SK-N-SH treated with all-trans-retinoic acid at 6 μM for 48 hours (cell line): Measurements from ENCODE around the gene THAP2.

Experiments
- ATAC-seq: fragments of 200-7000 bp; cut with Tn5 transposase; 3 replicates; pipeline ENCODE4 v1.9.1; 2020; ENCODE audit warnings: mild to moderate bottlenecking, moderate library complexity
- ARNTL ChIP-seq: fragments of 450-650 bp; formaldehyde crosslinking; IDR thresholded peaks from 2 replicates; pipeline ENCODE4 v1.5.0; 2020; ENCODE audit warnings: low read depth, mild to moderate bottlenecking, moderate library complexity, borderline replicate concordance
- BACH2 ChIP-seq: fragments of 250-450 bp; sonication (Bioruptor Pico); IDR thresholded peaks from 2 replicates; pipeline ENCODE4 v1.9.0; 2021; ENCODE audit warnings: mild to moderate bottlenecking, borderline replicate concordance
- CSDC2 ChIP-seq: fragments of 250-450 bp; sonication (Bioruptor Pico); IDR thresholded peaks from 2 replicates; pipeline ENCODE4 v1.5.0; 2020; ENCODE audit warnings: mild to moderate bottlenecking, moderate library complexity
- ESRRG ChIP-seq: fragments of 250-450 bp; sonication (Bioruptor Pico); IDR thresholded peaks from 2 replicates; pipeline ENCODE4 v1.6.1; 2021; ENCODE audit warnings: mild to moderate bottlenecking
- GLIS3 ChIP-seq: fragments of 250-450 bp; sonication (Bioruptor Pico); IDR thresholded peaks from 2 replicates; pipeline ENCODE4 v1.5.0; 2020; ENCODE audit warnings: mild to moderate bottlenecking, moderate library complexity
- ISL1 ChIP-seq: fragments of 250-450 bp; sonication (Bioruptor Pico); IDR thresholded peaks from 2 replicates; pipeline ENCODE4 v2.1.2; 2022; ENCODE audit warnings: mild to moderate bottlenecking, moderate library complexity
- OSR1 ChIP-seq: fragments of 250-450 bp; sonication (Bioruptor Pico); IDR thresholded peaks from 2 replicates; pipeline ENCODE4 v1.8.0; 2022; ENCODE audit warnings: moderate library complexity, mild to moderate bottlenecking, inconsistent platforms
- RARB ChIP-seq: fragments of 250-450 bp; sonication (Bioruptor Pico); IDR thresholded peaks from 2 replicates; pipeline ENCODE4 v1.8.0; 2021; ENCODE audit warnings: mild to moderate bottlenecking, moderate library complexity
- SNAI2 ChIP-seq: fragments of 250-450 bp; sonication (Bioruptor Pico); IDR thresholded peaks from 2 replicates; pipeline ENCODE4 v1.5.0; 2020; ENCODE audit warnings: mild to moderate bottlenecking, moderate library complexity
- TCF4 ChIP-seq: fragments of 250-450 bp; sonication (Bioruptor Pico); IDR thresholded peaks from 2 replicates; pipeline ENCODE4 v1.8.0; 2021; ENCODE audit warnings: mild to moderate bottlenecking, moderate library complexity, borderline replicate concordance
- TOX ChIP-seq: fragments of 250-450 bp; sonication (Bioruptor Pico); IDR thresholded peaks from 2 replicates; pipeline ENCODE4 v1.8.0; 2021; ENCODE audit warnings: mild to moderate bottlenecking, moderate library complexity, borderline replicate concordance
- ZFP3 ChIP-seq: fragments of 250-450 bp; sonication (Bioruptor Pico); IDR thresholded peaks from 2 replicates; pipeline ENCODE4 v1.5.0; 2020; ENCODE audit warnings: mild to moderate bottlenecking, moderate library complexity
- ZFP30 ChIP-seq: fragments of 450-650 bp; formaldehyde crosslinking; IDR thresholded peaks from 2 replicates; pipeline ENCODE4 v1.5.0; 2022; ENCODE audit warnings: mild to moderate bottlenecking, moderate library complexity
- ZNF565 ChIP-seq: fragments of 450-650 bp; formaldehyde crosslinking; conservative IDR thresholded peaks from 2 replicates; pipeline ENCODE4 v1.5.0; 2020; ENCODE audit warnings: low read depth, mild to moderate bottlenecking, moderate library complexity
- ZNF70 ChIP-seq: fragments of 450-650 bp; formaldehyde crosslinking; IDR thresholded peaks from 2 replicates; pipeline ENCODE4 v1.5.0; 2020; ENCODE audit warnings: mild to moderate bottlenecking, moderate library complexity
- ZNF8 ChIP-seq: fragments of 450-650 bp; formaldehyde crosslinking; IDR thresholded peaks from 2 replicates; pipeline ENCODE4 v1.5.0; 2020; ENCODE audit warnings: mild to moderate bottlenecking, moderate library complexity
- TF ChIP-seq, protein P1 (sequence below): fragments of 250-450 bp; sonication (Bioruptor Pico); IDR thresholded peaks from 2 replicates; pipeline ENCODE4 v1.5.1; 2021; ENCODE audit warnings: mild to moderate bottlenecking, moderate library complexity
- TF ChIP-seq, protein P2 (sequence below): fragments of 250-450 bp; sonication (Bioruptor Pico); IDR thresholded peaks from 2 replicates; pipeline ENCODE4 v1.8.0; 2021; ENCODE audit warnings: low read depth, mild to moderate bottlenecking, moderate library complexity, borderline replicate concordance
- TF ChIP-seq, protein P3 (sequence below): fragments of 250-450 bp; sonication (Bioruptor Pico); IDR thresholded peaks from 2 replicates; pipeline ENCODE4 v1.5.0; 2020; ENCODE audit warnings: mild to moderate bottlenecking, moderate library complexity
- TF ChIP-seq, protein P4 (sequence below): fragments of 250-450 bp; sonication (Bioruptor Pico); IDR thresholded peaks from 2 replicates; pipeline ENCODE4 v1.8.0; 2020; ENCODE audit warnings: mild to moderate bottlenecking, moderate library complexity, borderline replicate concordance

The THAP2 gene

DNA sequence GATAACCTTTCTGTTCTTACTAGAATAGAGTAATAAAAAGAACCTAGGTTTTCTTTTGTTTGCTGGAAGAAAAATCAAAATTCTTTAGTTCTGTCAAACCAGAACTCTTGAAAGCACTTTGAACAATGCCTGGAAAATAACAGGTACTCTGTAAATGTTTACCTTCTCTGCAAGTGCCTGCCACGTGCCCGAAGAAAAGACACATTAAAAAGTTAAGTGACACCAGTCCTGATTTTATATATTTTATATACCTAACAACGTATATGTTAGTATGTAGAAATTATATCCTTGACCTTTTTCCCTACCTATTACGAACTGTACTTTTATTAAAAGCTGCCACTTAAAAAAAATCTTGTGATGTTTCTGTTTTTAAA, 976 bp downstream of the THAP2 start (continued):
- TF ChIP-seq, protein P1, sequence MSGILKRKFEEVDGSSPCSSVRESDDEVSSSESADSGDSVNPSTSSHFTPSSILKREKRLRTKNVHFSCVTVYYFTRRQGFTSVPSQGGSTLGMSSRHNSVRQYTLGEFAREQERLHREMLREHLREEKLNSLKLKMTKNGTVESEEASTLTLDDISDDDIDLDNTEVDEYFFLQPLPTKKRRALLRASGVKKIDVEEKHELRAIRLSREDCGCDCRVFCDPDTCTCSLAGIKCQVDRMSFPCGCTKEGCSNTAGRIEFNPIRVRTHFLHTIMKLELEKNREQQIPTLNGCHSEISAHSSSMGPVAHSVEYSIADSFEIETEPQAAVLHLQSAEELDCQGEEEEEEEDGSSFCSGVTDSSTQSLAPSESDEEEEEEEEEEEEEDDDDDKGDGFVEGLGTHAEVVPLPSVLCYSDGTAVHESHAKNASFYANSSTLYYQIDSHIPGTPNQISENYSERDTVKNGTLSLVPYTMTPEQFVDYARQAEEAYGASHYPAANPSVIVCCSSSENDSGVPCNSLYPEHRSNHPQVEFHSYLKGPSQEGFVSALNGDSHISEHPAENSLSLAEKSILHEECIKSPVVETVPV, result no peak
- TF ChIP-seq, protein P2, sequence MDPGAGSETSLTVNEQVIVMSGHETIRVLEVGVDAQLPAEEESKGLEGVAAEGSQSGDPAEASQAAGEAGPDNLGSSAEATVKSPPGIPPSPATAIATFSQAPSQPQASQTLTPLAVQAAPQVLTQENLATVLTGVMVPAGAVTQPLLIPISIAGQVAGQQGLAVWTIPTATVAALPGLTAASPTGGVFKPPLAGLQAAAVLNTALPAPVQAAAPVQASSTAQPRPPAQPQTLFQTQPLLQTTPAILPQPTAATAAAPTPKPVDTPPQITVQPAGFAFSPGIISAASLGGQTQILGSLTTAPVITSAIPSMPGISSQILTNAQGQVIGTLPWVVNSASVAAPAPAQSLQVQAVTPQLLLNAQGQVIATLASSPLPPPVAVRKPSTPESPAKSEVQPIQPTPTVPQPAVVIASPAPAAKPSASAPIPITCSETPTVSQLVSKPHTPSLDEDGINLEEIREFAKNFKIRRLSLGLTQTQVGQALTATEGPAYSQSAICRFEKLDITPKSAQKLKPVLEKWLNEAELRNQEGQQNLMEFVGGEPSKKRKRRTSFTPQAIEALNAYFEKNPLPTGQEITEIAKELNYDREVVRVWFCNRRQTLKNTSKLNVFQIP, result no peak
- TF ChIP-seq OSR1 (no peak), TCF4 (CRISPR knock-in tag) (no peak), ZFP3 (no peak), GLIS3 (CRISPR knock-in tag) (no peak)

DNA sequence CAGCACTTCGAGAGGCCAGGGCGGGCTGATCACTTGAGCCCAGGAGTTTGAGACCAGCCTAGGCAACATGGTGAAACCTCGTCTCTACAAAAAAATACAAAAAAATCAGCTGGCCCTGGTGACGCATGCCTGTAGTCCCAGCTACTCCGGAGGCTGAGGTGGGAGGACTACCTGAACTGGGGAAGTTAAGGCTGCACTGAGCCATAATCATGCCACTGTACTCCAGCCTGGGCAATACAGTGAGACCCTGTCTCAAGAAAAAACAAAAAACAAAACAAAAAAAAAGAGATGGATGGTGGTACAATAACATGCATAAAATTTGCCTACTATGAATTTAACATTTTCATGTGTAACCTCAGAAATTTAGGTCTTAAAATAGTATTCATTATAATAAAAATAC, 2.2 kb downstream of the THAP2 start:
- TF ChIP-seq, protein P2, result no peak
- TF ChIP-seq BACH2 (CRISPR knock-in tag), result no peak
- TF ChIP-seq ZNF8 (CRISPR knock-in tag), result no peak

DNA sequence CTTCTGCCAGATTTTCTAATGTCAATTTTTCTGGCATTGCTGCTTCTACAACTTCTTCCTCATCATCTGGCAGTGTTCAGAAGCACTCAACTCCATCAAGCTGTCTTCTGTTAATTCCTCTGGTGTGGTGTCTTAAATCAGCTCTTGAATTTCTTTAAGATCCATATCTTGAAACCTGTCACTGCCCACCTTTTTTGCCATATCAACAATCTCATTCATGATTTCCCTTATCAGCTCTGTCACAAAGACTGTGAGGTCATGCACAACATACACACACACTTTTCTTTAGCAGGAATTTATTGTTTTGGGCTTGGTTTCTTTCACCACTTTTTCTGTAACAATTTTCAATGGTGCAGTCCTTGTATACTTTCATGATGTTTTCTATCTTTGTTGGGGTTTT, 7.2 kb downstream of the THAP2 start:
- no peak for ATAC-seq
- TF ChIP-seq ZFP30 (CRISPR knock-in tag) (no peak), ZNF565 (no peak), CSDC2 (no peak), OSR1 (no peak), SNAI2 (CRISPR knock-in tag) (no peak), TOX (CRISPR knock-in tag) (no peak), ARNTL (CRISPR knock-in tag) (no peak), ZNF8 (CRISPR knock-in tag) (no peak), BACH2 (CRISPR knock-in tag) (no peak), RARB (CRISPR knock-in tag) (no peak), ISL1 (no peak), ESRRG (CRISPR knock-in tag) (no peak), ZNF70 (CRISPR knock-in tag) (no peak), TCF4 (CRISPR knock-in tag) (no peak)
- TF ChIP-seq, protein P1, result no peak
- TF ChIP-seq, protein P3, sequence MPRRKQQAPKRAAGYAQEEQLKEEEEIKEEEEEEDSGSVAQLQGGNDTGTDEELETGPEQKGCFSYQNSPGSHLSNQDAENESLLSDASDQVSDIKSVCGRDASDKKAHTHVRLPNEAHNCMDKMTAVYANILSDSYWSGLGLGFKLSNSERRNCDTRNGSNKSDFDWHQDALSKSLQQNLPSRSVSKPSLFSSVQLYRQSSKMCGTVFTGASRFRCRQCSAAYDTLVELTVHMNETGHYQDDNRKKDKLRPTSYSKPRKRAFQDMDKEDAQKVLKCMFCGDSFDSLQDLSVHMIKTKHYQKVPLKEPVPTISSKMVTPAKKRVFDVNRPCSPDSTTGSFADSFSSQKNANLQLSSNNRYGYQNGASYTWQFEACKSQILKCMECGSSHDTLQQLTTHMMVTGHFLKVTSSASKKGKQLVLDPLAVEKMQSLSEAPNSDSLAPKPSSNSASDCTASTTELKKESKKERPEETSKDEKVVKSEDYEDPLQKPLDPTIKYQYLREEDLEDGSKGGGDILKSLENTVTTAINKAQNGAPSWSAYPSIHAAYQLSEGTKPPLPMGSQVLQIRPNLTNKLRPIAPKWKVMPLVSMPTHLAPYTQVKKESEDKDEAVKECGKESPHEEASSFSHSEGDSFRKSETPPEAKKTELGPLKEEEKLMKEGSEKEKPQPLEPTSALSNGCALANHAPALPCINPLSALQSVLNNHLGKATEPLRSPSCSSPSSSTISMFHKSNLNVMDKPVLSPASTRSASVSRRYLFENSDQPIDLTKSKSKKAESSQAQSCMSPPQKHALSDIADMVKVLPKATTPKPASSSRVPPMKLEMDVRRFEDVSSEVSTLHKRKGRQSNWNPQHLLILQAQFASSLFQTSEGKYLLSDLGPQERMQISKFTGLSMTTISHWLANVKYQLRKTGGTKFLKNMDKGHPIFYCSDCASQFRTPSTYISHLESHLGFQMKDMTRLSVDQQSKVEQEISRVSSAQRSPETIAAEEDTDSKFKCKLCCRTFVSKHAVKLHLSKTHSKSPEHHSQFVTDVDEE (CRISPR knock-in tag), result no peak
- TF ChIP-seq, protein P4, sequence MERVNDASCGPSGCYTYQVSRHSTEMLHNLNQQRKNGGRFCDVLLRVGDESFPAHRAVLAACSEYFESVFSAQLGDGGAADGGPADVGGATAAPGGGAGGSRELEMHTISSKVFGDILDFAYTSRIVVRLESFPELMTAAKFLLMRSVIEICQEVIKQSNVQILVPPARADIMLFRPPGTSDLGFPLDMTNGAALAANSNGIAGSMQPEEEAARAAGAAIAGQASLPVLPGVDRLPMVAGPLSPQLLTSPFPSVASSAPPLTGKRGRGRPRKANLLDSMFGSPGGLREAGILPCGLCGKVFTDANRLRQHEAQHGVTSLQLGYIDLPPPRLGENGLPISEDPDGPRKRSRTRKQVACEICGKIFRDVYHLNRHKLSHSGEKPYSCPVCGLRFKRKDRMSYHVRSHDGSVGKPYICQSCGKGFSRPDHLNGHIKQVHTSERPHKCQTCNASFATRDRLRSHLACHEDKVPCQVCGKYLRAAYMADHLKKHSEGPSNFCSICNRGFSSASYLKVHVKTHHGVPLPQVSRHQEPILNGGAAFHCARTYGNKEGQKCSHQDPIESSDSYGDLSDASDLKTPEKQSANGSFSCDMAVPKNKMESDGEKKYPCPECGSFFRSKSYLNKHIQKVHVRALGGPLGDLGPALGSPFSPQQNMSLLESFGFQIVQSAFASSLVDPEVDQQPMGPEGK, result no peak
- TF ChIP-seq, protein P2, result no peak

More for the DNA sequence above, 2.2 kb downstream of the THAP2 start:
- ATAC-seq, result no peak
